Putamen (tissue), 1 donor: ENCODE results near the gene SLC22A17.

Source experiments
- DNase-seq: peaks from one replicate; pipeline ENCODE4 v3.0.0-alpha.2; 2016; ENCODE audit warnings: low spot score

Gene SLC22A17

GRCh38 chr14:23307687-23308644 lies 44.7 kb downstream of the SLC22A17 start:
- DNase-seq = no peak

- no peak for DNase-seq
Measured at GRCh38 chr14:23307146-23307530, 45.5 kb downstream of the SLC22A17 start.

- DNase-seq = peak; percentile 93
Measured at GRCh38 chr14:23306412-23307145, 46.1 kb downstream of the SLC22A17 start, which contains the start of gene BCL2L2. BCL2L2 (plus strand) TSS chr14:23306833; CDS start chr14:23307768, 935 bp downstream.

GRCh38 chr14:23302290-23303225 lies 50.1 kb downstream of the SLC22A17 start, which contains the start of gene PPP1R3E:
PPP1R3E (minus strand) TSS chr14:23302859; CDS start chr14:23302576, 283 bp downstream.
- peak; percentile 76 for DNase-seq

- no peak for DNase-seq
Measured at GRCh38 chr14:23301969-23302289, 50.8 kb downstream of the SLC22A17 start.

- DNase-seq = peak; percentile 99
Measured at GRCh38 chr14:23301288-23301968, 51.3 kb downstream of the SLC22A17 start.

GRCh38 chr14:23300687-23301223 lies 51.9 kb downstream of the SLC22A17 start:
- DNase-seq = no peak

GRCh38 chr14:23299986-23300686 lies 52.6 kb downstream of the SLC22A17 start:
- DNase-seq = no peak

GRCh38 chr14:23299211-23299957 lies 53.3 kb downstream of the SLC22A17 start:
- peak; percentile 66 for DNase-seq

- no peak for DNase-seq
Measured at GRCh38 chr14:23297611-23298277, 54.9 kb downstream of the SLC22A17 start.

- DNase-seq = no peak
Measured at GRCh38 chr14:23297096-23297495, 55.6 kb downstream of the SLC22A17 start.
